Right cardiac atrium (tissue), 5 donors: ENCODE measurements around the gene MFSD6. TPM values are rescaled to one million over a fixed set of nuclear protein-coding genes. Genes with fewer than 3 reads are reported as not detected.

Source experiments
- ATAC-seq, 2 donors: fragments of 200-7000 bp; cut with Tn5 transposase; one replicate each; pipeline versions ENCODE4 v1.8.0 to v1.9.1; 2020; ENCODE audit warnings: moderate library complexity in 2 of 2, mild to moderate bottlenecking in 1 of 2
- DNase-seq, 3 donors: peaks; one replicate each; pipeline ENCODE4 v3.0.0-alpha.2; 2020
- H3K27ac ChIP-seq: one replicate; pipeline ENCODE4 v1.5.1; 2013; ENCODE audit warnings: mild to moderate bottlenecking, low read length, control low read depth, moderate library complexity
- H3K27me3 ChIP-seq: one replicate; pipeline ENCODE4 v1.6.1; 2013; ENCODE audit not compliant: control insufficient read depth, insufficient read depth
- H3K4me1 ChIP-seq: one replicate; pipeline ENCODE4 v1.6.1; 2013; ENCODE audit warnings: low read length; ENCODE audit not compliant: control insufficient read depth, insufficient read depth
- H3K4me3 ChIP-seq: one replicate; pipeline ENCODE4 v1.5.1; 2013; ENCODE audit warnings: low read length, control low read depth
- H3K9me3 ChIP-seq: one replicate; pipeline ENCODE4 v1.6.1; 2013; ENCODE audit warnings: low read length; ENCODE audit not compliant: control insufficient read depth
- WGBS: extraction: QIAGEN DNeasy Blood & Tissue Kit; methylation state at CpG from one replicate; pipeline ENCODE4 v1.1.7; 2013; 5-methylcytosine and 5-hydroxymethylcytosine counted together
- intact Hi-C, 4 donors: fragments of 100-400 bp; cut with DNase I; formaldehyde crosslinking; loops; one replicate each; pipeline versions ENCODE4 v1.11.0 to v1.14.0; 2022 to 2023
- polyA plus RNA-seq: library from polyadenylated mRNA; stranded (reverse); fragments of 200-250 nt; gene quantifications from one replicate; pipeline ENCODE4 v1.2.3, GENCODE V29; 2013
- total RNA-seq, 4 donors: library from RNA; stranded (reverse); fragmentation: NEBNext Ultra II Directional; extraction: Animal tissue kit (Norgen Biotek cat#: 25700); gene quantifications; one replicate each; pipeline ENCODE4 v1.2.1, GENCODE V29; 2021
- donor health status: healthy with polysubstance abuse.
- donor health status: DM: no; HTN: yes; CAD: no.
- donor health status: DM: no; HTN: no; CAD: no.
- donor health status: DM: no; HTN: yes; CAD: no; lungs with severe emphysema.
- donor health status: DM: yes; HTN: yes; CAD: no.

MFSD6 gene
- total and polyA plus RNA-seq, 5 donors = 14.7 to 32.7 (median 30.0) TPM

GRCh38 chr2:190405995-190406394 lies 2.2 kb upstream of the MFSD6 start:
- no peak overlapping the region for H3K27ac ChIP-seq
- DNase-seq = no peak
- no peaks in the 10 kb centered on the region for H3K4me1 ChIP-seq
- no peaks in the 10 kb centered on the region for H3K27me3 ChIP-seq
- H3K4me3 ChIP-seq = no peak overlapping the region
- no peaks in the 10 kb centered on the region for H3K9me3 ChIP-seq
- 80% methylated on average over 3 of the region's 3 CpGs for WGBS
- intact Hi-C loops = loop anchor here in 2 of 4 donors (10.0 kb wide), 1 partner anchor 99 kb away; no protein-coding TSS in a partner anchor
- ATAC-seq = no peak

- 69% methylated on average over 4 of the region's 4 CpGs for WGBS
- no peaks in the 10 kb centered on the region for H3K27me3 ChIP-seq
- H3K4me3 ChIP-seq = no peak overlapping the region
- no peaks in the 10 kb centered on the region for H3K9me3 ChIP-seq
- H3K4me1 ChIP-seq = no peaks in the 10 kb centered on the region
- ATAC-seq (no peak), DNase-seq (no peak)
- no peak overlapping the region for H3K27ac ChIP-seq
- intact Hi-C loops = loop anchor here in 2 of 4 donors (10.0 kb wide), 1 partner anchor 98 kb away; no protein-coding TSS in a partner anchor
Observed at GRCh38 chr2:190406805-190407204, 1.4 kb upstream of the MFSD6 start.

- H3K27ac ChIP-seq = peak overlapping the region; percentile 58
- no peak overlapping the region for H3K4me3 ChIP-seq
- no peak for DNase-seq
- H3K4me1 ChIP-seq = no peaks in the 10 kb centered on the region
- H3K9me3 ChIP-seq = no peaks in the 10 kb centered on the region
- H3K27me3 ChIP-seq = no peaks in the 10 kb centered on the region
- 41% methylated on average over 11 of the region's 11 CpGs for WGBS
- peak in 1 of 2 donors; percentile 4 for ATAC-seq
- intact Hi-C loops = loop anchor here in 2 of 4 donors (10.0 kb wide), 1 partner anchor 98 kb away; no protein-coding TSS in a partner anchor
Observed at GRCh38 chr2:190407246-190407661, 901 bp upstream of the MFSD6 start.

GRCh38 chr2:190408538-190409271 lies 550 bp downstream of the MFSD6 start:
- no peaks in the 10 kb centered on the region for H3K27me3 ChIP-seq
- H3K27ac ChIP-seq = peak overlapping the region; percentile 58
- DNase-seq (peak; percentile 49 to 82 (median 77)), ATAC-seq (peak; percentile 56 to 63)
- H3K9me3 ChIP-seq = no peaks in the 10 kb centered on the region
- H3K4me3 ChIP-seq = peak overlapping the region; percentile 92
- intact Hi-C loops = loop anchor here in 2 of 4 donors (10.0 kb wide), 1 partner anchor 96 kb away; no protein-coding TSS in a partner anchor
- WGBS = 1% methylated on average over 54 of the region's 54 CpGs
- no peaks in the 10 kb centered on the region for H3K4me1 ChIP-seq

GRCh38 chr2:190409616-190410015 lies 1.5 kb downstream of the MFSD6 start:
- Histone ChIP-seq H3K27me3 (no peaks in the 10 kb centered on the region), H3K4me1 (no peaks in the 10 kb centered on the region), H3K9me3 (no peaks in the 10 kb centered on the region), H3K27ac (no peak overlapping the region), H3K4me3 (peak overlapping the region; percentile 92)
- ATAC-seq (no peak), DNase-seq (no peak)
- intact Hi-C loops = loop anchor here in 3 of 4 donors (10.0 kb wide), 2 partner anchors 55 to 95 kb away; no protein-coding TSS in a partner anchor
- WGBS = 30% methylated on average over 2 of the region's 2 CpGs

- no peak overlapping the region for H3K4me3 ChIP-seq
- no peaks in the 10 kb centered on the region for H3K9me3 ChIP-seq
- DNase-seq (no peak), ATAC-seq (no peak)
- H3K27ac ChIP-seq = no peak overlapping the region
- intact Hi-C loops = loop anchor here in 1 of 4 donors (10.0 kb wide), 1 partner anchor 55 kb away; no protein-coding TSS in a partner anchor
- WGBS = 70% methylated on average over 3 of the region's 3 CpGs
- no peaks in the 10 kb centered on the region for H3K27me3 ChIP-seq
- H3K4me1 ChIP-seq = no peaks in the 10 kb centered on the region
Observed at GRCh38 chr2:190410166-190410565, 2.0 kb downstream of the MFSD6 start.

GRCh38 chr2:190412966-190413365 lies 4.8 kb downstream of the MFSD6 start:
- no peak for DNase-seq
- Histone ChIP-seq H3K27ac (no peak overlapping the region), H3K27me3 (no peaks in the 10 kb centered on the region), H3K4me3 (no peak overlapping the region), H3K4me1 (peaks cover 2% of the 10 kb centered on the region), H3K9me3 (no peaks in the 10 kb centered on the region)
- intact Hi-C loops = loop anchor here in 1 of 4 donors (10.0 kb wide), 1 partner anchor 52 kb away; no protein-coding TSS in a partner anchor
- no peak for ATAC-seq
- WGBS = 67% methylated on average over 3 of the region's 3 CpGs

- WGBS = 62% methylated on average over 4 of the region's 4 CpGs
- peaks cover 2% of the 10 kb centered on the region for H3K4me1 ChIP-seq
Observed at GRCh38 chr2:190413421-190413820, 5.3 kb downstream of the MFSD6 start.

GRCh38 chr2:190415251-190415650 lies 7.1 kb downstream of the MFSD6 start:
- WGBS = 98% methylated on average over 4 of the region's 4 CpGs
- H3K27ac ChIP-seq = no peak overlapping the region

More at GRCh38 chr2:190413421-190413820, 5.3 kb downstream of the MFSD6 start:
- DNase-seq (no peak), ATAC-seq (peak in 1 of 2 donors; percentile 31)
- H3K27me3 ChIP-seq = no peaks in the 10 kb centered on the region
- H3K27ac ChIP-seq = no peak overlapping the region
- no peak overlapping the region for H3K4me3 ChIP-seq
- H3K9me3 ChIP-seq = no peaks in the 10 kb centered on the region
- intact Hi-C loops = loop anchor here in 1 of 4 donors (10.0 kb wide), 1 partner anchor 51 kb away; no protein-coding TSS in a partner anchor

GRCh38 chr2:190415794-190416775 lies 7.9 kb downstream of the MFSD6 start:
- H3K4me3 ChIP-seq = peak overlapping the region; percentile 20
- intact Hi-C loops = loop anchor here in 1 of 4 donors (10.0 kb wide), 1 partner anchor 49 kb away; no protein-coding TSS in a partner anchor
- peaks cover 4% of the 10 kb centered on the region for H3K4me1 ChIP-seq
- DNase-seq = no peak
- 58% methylated on average over 2 of the region's 2 CpGs for WGBS
- H3K9me3 ChIP-seq = no peaks in the 10 kb centered on the region
- H3K27ac ChIP-seq = no peak overlapping the region
- H3K27me3 ChIP-seq = no peaks in the 10 kb centered on the region
- ATAC-seq = peak in 1 of 2 donors; percentile 47

More at GRCh38 chr2:190415251-190415650, 7.1 kb downstream of the MFSD6 start:
- no peaks in the 10 kb centered on the region for H3K9me3 ChIP-seq
- ATAC-seq (no peak), DNase-seq (no peak)
- H3K4me1 ChIP-seq = peaks cover 4% of the 10 kb centered on the region
- H3K27me3 ChIP-seq = no peaks in the 10 kb centered on the region
- intact Hi-C loops = loop anchor here in 1 of 4 donors (10.0 kb wide), 1 partner anchor 50 kb away; no protein-coding TSS in a partner anchor
- H3K4me3 ChIP-seq = no peak overlapping the region
